K562 (cell line): ENCODE data around the gene SOAT2. TPM values are rescaled to one million over a fixed set of nuclear protein-coding genes. Genes with fewer than 3 reads are reported as not detected.

Source experiments
- BHLHE40 ChIP-seq: IDR thresholded peaks from 2 replicates; pipeline ENCODE4 v1.6.1; 2011; ENCODE audit warnings: low read length, improper control_type of control experiment
- BRF1 ChIP-seq: IDR thresholded peaks from 3 replicates; pipeline ENCODE4 v1.6.1; 2011; ENCODE audit warnings: borderline replicate concordance, mild to moderate bottlenecking; ENCODE audit not compliant: insufficient read length; ENCODE audit errors: extremely low read depth
- ETV1 ChIP-seq: fragments of 450-650 bp; conservative IDR thresholded peaks from 2 replicates; pipeline ENCODE4 v1.6.1; 2016; ENCODE audit warnings: missing genetic modification characterization, control low read depth, low read depth, missing compliant biosample characterization
- NR2C1 ChIP-seq, 2 experiments: fragments of 450-650 bp; IDR thresholded peaks; 2 replicates each; pipeline ENCODE4 v1.6.1; 2017; ENCODE audit warnings: mild to moderate bottlenecking in 2 of 2, antibody characterized with exemption in 1 of 2, inconsistent platforms in 1 of 2, missing compliant biosample characterization in 1 of 2, missing genetic modification characterization in 1 of 2
- PRPF4 ChIP-seq: fragments of 200-400 bp; formaldehyde crosslinking; IDR thresholded peaks from one replicate; pipeline ENCODE4 v1.6.1; 2017; ENCODE audit warnings: low read length, low read depth, mild to moderate bottlenecking; ENCODE audit not compliant: insufficient read depth, poor library complexity, severe bottlenecking
- REST ChIP-seq, 2 experiments: fragments of 450-650 bp; formaldehyde crosslinking in 1 of 2; IDR thresholded peaks; 2 replicates each; pipeline versions ENCODE4 v1.4.0 to v1.6.1; 2014 to 2020; ENCODE audit warnings: mild to moderate bottlenecking in 2 of 2, borderline replicate concordance in 1 of 2, low read depth in 1 of 2
- STAT5B ChIP-seq: fragments of 250-450 bp; sonication (Bioruptor Pico); IDR thresholded peaks from 2 replicates; pipeline ENCODE4 v1.8.0; 2021; ENCODE audit warnings: mild to moderate bottlenecking, inconsistent platforms
- TBL1XR1 ChIP-seq, 2 experiments: IDR thresholded peaks; 2 replicates each; pipeline ENCODE4 v1.6.1; 2012; ENCODE audit warnings: improper control_type of control experiment in 2 of 2, low read length in 2 of 2, mild to moderate bottlenecking in 1 of 2
- ZC3H4 ChIP-seq: sonication (generic); formaldehyde crosslinking; IDR thresholded peaks from 2 replicates; pipeline ENCODE4 v1.9.0; 2021; ENCODE audit warnings: missing genetic modification reagents, borderline replicate concordance
- ZNF134 ChIP-seq: fragments of 250-450 bp; sonication (Bioruptor Pico); conservative IDR thresholded peaks from 2 replicates; pipeline ENCODE4 v1.4.0; 2020
- ZNF146 ChIP-seq: IDR thresholded peaks from one replicate; pipeline ENCODE4 v1.6.1; 2018; ENCODE audit warnings: missing compliant biosample characterization; ENCODE audit not compliant: unreplicated experiment
- ZNF217 ChIP-seq: sonication (generic); formaldehyde crosslinking; IDR thresholded peaks from 2 replicates; pipeline ENCODE4 v1.8.0; 2022; ENCODE audit warnings: mild to moderate bottlenecking, missing genetic modification reagents
- polyA plus RNA-seq, 8 experiments: library from polyadenylated mRNA; depleted of rRNA in 4 of 8; stranded (reverse) in 5 of 8; unstranded in 3 of 8; fragments of >200 nt; fragmentation: Nextera tagmentation in 2 of 8; fragmentation: Illumina TruSeq in 1 of 8; extraction: Ambion mirVana in 2 of 8; extraction: Trizol in 1 of 8; gene quantifications; 2 replicates each; pipeline versions ENCODE4 v1.2.1 to v1.2.3, GENCODE V29; 2011 to 2014; ENCODE audit warnings: inconsistent platforms in 1 of 8, missing spikeins in 1 of 8
- total RNA-seq, 7 experiments: library from RNA; depleted of rRNA in 6 of 7; stranded (reverse); fragments of >200 nt in 6 of 7; fragmentation: Illumina TruSeq in 2 of 7; extraction: Trizol in 2 of 7; gene quantifications; 2 replicates each; pipeline versions ENCODE4 v1.2.1 to v1.2.3, GENCODE V29; 2011 to 2021; ENCODE audit warnings: low replicate concordance in 1 of 7

Gene SOAT2
- total and polyA plus RNA-seq, 9 of the 15 experiments (the other 6 are each of a cell fraction or from before 2014, with no cell fraction given), result 0.04 TPM; not detected in 8

- TF ChIP-seq REST (IDR thresholded peaks at IDR 0.05; ENCODE audit: borderline replicate concordance) (no peak), REST (CRISPR knock-in tag; IDR thresholded peaks at IDR 0.05; ENCODE audit: low read depth) (no peak), NR2C1 (IDR thresholded peaks at IDR 0.05) (peak; percentile 90), NR2C1 (tag; IDR thresholded peaks at IDR 0.05) (peak; percentile 92), STAT5B (CRISPR knock-in tag) (no peak), ZNF146 (CRISPR knock-in tag) (no peak), BRF1 (no peak), ZNF134 (CRISPR knock-in tag) (no peak), ZC3H4 (CRISPR knock-in tag) (no peak), ZNF217 (CRISPR knock-in tag) (no peak), BHLHE40 (no peak), TBL1XR1 (IDR thresholded peaks at IDR 0.05; ENCODE audit: low read length in 2 of 2) (no peak), ETV1 (tag) (no peak), PRPF4 (no peak)
Measured at GRCh38 chr12:53103860-53104305, 597 bp downstream of the SOAT2 start (continued).
